ENCODE results near the gene TGFA. TPM values are rescaled to one million over a fixed set of nuclear protein-coding genes. Genes with fewer than 3 reads are reported as not detected.

TGFA gene
- total RNA-seq, 4 donors from 2014 or later, result 0.46 to 2.0 (median 1.3) TPM

DNA sequence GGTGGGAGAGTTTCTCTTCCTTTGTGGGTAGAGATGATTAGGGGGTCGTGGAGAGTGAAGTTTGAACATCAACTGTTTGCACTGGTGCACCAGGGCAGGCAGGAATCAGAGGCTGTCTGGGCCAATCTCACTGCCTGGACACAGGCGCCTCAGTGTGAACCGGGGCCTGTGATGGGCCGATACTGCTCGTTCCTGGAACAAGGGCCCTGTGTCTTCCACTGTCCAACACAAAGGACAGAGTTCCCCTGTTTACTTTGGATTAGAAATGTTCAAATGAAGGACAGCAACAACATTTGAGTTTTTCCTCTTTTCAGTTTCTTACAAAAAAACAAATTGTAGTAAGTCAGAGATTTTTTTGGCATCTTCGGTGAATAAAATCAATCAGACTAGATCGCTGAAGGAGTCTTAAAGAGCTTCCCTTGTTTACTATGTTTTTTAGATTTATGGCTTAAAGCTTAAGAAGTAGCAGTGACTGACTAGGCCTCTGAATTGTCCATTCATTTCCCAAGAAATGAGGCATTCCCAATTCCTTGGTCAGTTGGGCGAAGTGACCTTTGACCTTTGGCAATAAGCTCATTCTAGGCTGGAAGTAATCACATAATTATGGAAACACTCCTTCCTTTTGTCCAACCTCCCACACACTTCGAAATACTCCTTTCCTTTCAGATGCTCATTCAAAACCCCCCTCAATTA is 11.6 kb upstream of the TGFA start:
- no peaks in the 10 kb centered on the region for H3K9me3 ChIP-seq
- no peak overlapping the region for H3K4me3 ChIP-seq
- peak; percentile 31 for DNase-seq (ENCODE audit: extremely low spot score)
- no peaks in the 10 kb centered on the region for H3K4me1 ChIP-seq
- no peak overlapping the region for H3K27ac ChIP-seq (replicated peaks in 1 of 4)
- no peaks in the 10 kb centered on the region for H3K36me3 ChIP-seq
- WGBS, result 86% methylated on average over 9 of the region's 9 CpGs
- intact Hi-C loops (cut with DNase I), result no loop called here
- H3K27me3 ChIP-seq, result no peaks in the 10 kb centered on the region
- no peak for TF ChIP-seq EP300 (IDR thresholded peaks at IDR 0.05)
- no peak for TF ChIP-seq POLR2A (IDR thresholded peaks at IDR 0.05; ENCODE audit: low read depth)
- TF ChIP-seq, protein P1, sequence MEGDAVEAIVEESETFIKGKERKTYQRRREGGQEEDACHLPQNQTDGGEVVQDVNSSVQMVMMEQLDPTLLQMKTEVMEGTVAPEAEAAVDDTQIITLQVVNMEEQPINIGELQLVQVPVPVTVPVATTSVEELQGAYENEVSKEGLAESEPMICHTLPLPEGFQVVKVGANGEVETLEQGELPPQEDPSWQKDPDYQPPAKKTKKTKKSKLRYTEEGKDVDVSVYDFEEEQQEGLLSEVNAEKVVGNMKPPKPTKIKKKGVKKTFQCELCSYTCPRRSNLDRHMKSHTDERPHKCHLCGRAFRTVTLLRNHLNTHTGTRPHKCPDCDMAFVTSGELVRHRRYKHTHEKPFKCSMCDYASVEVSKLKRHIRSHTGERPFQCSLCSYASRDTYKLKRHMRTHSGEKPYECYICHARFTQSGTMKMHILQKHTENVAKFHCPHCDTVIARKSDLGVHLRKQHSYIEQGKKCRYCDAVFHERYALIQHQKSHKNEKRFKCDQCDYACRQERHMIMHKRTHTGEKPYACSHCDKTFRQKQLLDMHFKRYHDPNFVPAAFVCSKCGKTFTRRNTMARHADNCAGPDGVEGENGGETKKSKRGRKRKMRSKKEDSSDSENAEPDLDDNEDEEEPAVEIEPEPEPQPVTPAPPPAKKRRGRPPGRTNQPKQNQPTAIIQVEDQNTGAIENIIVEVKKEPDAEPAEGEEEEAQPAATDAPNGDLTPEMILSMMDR (IDR thresholded peaks at IDR 0.05), result no peak
- no peak for TF ChIP-seq POLR2AphosphoS5 (IDR thresholded peaks at IDR 0.05)

DNA sequence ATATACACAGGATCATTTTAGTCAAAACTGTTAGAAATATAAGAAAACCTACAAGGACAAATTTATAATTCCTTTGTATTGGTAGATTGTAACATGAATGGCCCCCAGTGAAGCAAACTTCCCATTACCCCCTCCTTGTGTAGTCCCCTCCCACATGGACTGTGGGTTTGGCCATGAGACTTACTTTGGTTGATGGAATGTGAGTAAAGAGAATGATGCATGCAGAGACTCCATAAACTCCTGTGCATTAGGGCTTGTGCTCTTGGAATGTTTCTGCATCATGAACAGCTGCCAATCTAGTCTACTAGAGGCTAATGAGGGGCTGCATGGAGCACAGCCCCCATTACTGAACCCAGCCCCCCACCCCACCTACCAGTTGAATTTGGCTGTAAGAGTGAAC is 8.3 kb upstream of the TGFA start:
- Histone ChIP-seq H3K9me3 (no peaks in the 10 kb centered on the region), H3K4me3 (no peak overlapping the region), H3K4me1 (no peaks in the 10 kb centered on the region), H3K27ac (replicated peaks in 1 of 4) (no peak overlapping the region), H3K36me3 (no peaks in the 10 kb centered on the region), H3K27me3 (peaks cover 0 to 28% (median 0%) of the 10 kb centered on the region in 4 donors)
- intact Hi-C loops (cut with DNase I), result no loop called here
- peak; percentile 66 for DNase-seq (ENCODE audit: extremely low spot score)
- TF ChIP-seq, protein P1 (IDR thresholded peaks at IDR 0.05), result no peak
- no peak for TF ChIP-seq POLR2AphosphoS5 (IDR thresholded peaks at IDR 0.05)

DNA sequence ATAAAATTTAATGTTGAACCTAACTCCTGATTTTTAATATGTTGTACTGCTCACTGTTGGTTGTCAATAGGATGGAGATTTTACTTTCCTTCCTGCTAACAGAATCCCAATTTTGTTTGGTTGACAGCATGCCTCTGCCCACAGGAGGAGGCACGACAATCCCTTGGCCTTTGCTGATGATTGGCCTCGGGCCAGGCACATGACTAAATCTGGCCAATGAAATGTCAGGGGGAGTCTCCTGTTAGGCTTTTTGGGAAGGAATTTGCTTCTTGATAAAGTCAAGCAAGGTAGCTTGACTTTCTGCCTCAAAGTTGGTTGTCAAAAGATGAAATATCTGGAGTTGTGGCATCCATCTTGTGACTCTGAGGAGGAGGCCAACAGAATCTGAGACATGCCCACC is 6.8 kb upstream of the TGFA start:
- Histone ChIP-seq H3K4me1 (no peaks in the 10 kb centered on the region), H3K9me3 (no peaks in the 10 kb centered on the region), H3K27me3 (peaks cover 0 to 38% (median 0%) of the 10 kb centered on the region in 4 donors), H3K36me3 (no peaks in the 10 kb centered on the region), H3K4me3 (no peak overlapping the region), H3K27ac (replicated peaks in 1 of 4) (no peak overlapping the region)
- peak; percentile 34 for DNase-seq (ENCODE audit: extremely low spot score)
- whole genome bisulfite sequencing, result 67% methylated on average over 2 of the region's 2 CpGs
- intact Hi-C loops (cut with DNase I), result no loop called here
- TF ChIP-seq EP300 (IDR thresholded peaks at IDR 0.05), result no peak
- TF ChIP-seq, protein P1 (IDR thresholded peaks at IDR 0.05), result no peak
- TF ChIP-seq POLR2A (IDR thresholded peaks at IDR 0.05; ENCODE audit: low read depth), result no peak
- TF ChIP-seq POLR2AphosphoS5 (IDR thresholded peaks at IDR 0.05), result no peak

DNA sequence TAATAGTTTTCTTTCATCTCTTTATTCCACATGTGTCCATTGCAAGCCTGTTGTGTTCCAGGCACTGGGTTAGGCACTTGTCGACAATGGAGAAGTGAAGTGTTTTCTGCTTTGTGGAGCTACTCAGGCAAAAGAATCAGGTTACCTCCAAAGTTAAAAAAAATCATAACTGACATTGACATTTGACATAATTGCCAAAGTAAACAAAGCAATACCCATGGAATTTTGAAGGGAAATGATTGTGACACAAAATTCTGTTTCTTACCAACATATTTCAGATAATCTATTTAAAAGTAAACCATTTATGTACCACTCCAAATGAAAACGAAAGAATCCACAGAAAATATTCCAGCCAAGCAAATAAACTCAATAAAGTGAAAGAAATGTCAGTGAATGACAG is 6.4 kb upstream of the TGFA start:
- intact Hi-C loops (cut with DNase I), result no loop called here
- H3K27me3 ChIP-seq, result peaks cover 0 to 42% (median 0%) of the 10 kb centered on the region in 4 donors

More for the DNA sequence above, 6.4 kb upstream of the TGFA start:
- Histone ChIP-seq H3K36me3 (no peaks in the 10 kb centered on the region), H3K4me3 (no peak overlapping the region), H3K4me1 (no peaks in the 10 kb centered on the region), H3K9me3 (no peaks in the 10 kb centered on the region), H3K27ac (replicated peaks in 1 of 4) (no peak overlapping the region)
- DNase-seq (ENCODE audit: extremely low spot score), result no peak
- TF ChIP-seq, protein P1 (IDR thresholded peaks at IDR 0.05), result no peak
- TF ChIP-seq EP300 (IDR thresholded peaks at IDR 0.05), result no peak
- no peak for TF ChIP-seq POLR2AphosphoS5 (IDR thresholded peaks at IDR 0.05)
- no peak for TF ChIP-seq POLR2A (IDR thresholded peaks at IDR 0.05; ENCODE audit: low read depth)
- WGBS, result 90% methylated on average over 2 of the region's 2 CpGs

All from esophagus muscularis mucosa (tissue), 4 donors.